ENCODE data around the gene TAC4. TPM values are rescaled to one million over a fixed set of nuclear protein-coding genes. Genes with fewer than 3 reads are reported as not detected.

Gene TAC4
- total RNA-seq, 1 experiment from 2014 or later: not detected

GRCh38 chr17:49823614-49824013 lies 24.3 kb downstream of the TAC4 start:
- Histone ChIP-seq H3K79me2 (ENCODE audit: insufficient read depth, low read length) (0 out of 2 replicates have a peak, but pooled peaks cover 1% of the 10 kb centered on the region), H3K23ac (ENCODE audit: insufficient read length, low read depth, low read length) (no peak overlapping the region), H4K91ac (ENCODE audit: insufficient read length, low read depth, low read length) (no peak overlapping the region), H3K27me3 (ENCODE audit: insufficient read depth, low read length) (no peaks in the 10 kb centered on the region), H2BK20ac (ENCODE audit: low read depth, low read length, poor library complexity, severe bottlenecking) (no peak overlapping the region), H3K56ac (ENCODE audit: insufficient read length, low read depth, low read length) (no peak overlapping the region), H3K4ac (ENCODE audit: low read depth, low read length) (no peak overlapping the region), H3K9me3 (ENCODE audit: control insufficient read depth, low read depth, low read length) (no peaks in the 10 kb centered on the region), H4K5ac (ENCODE audit: insufficient read length, low read depth, low read length) (no peak overlapping the region), H3K27ac (ENCODE audit: insufficient read length, low read depth, low read length) (no peak overlapping the region), H2BK5ac (ENCODE audit: insufficient read length, low read length) (no peak overlapping the region), H3K23me2 (ENCODE audit: insufficient read length, low read depth, low read length, poor library complexity, severe bottlenecking) (no peaks in the 10 kb centered on the region), H3K18ac (ENCODE audit: insufficient read length, low read depth, low read length) (no peak overlapping the region), H3K14ac (ENCODE audit: insufficient read depth, low read length) (no peak overlapping the region), H2BK120ac (ENCODE audit: low read depth, low read length, poor library complexity, severe bottlenecking) (no peak overlapping the region), H3K79me1 (ENCODE audit: insufficient read depth, low read depth, low read length, poor library complexity, severe bottlenecking) (peaks cover 5% of the 10 kb centered on the region), H2AFZ (ENCODE audit: low read length) (no peak overlapping the region), H4K20me1 (ENCODE audit: control insufficient read depth, insufficient read depth, insufficient read length) (no peaks in the 10 kb centered on the region), H4K8ac (replicated peaks; ENCODE audit: insufficient read length, low read depth, low read length) (no peak overlapping the region), H3K9ac (ENCODE audit: extremely low read depth, insufficient read length, low read length) (no peak overlapping the region), H2BK15ac (ENCODE audit: low read depth, low read length) (no peak overlapping the region), H2BK12ac (ENCODE audit: insufficient read length, low read depth, low read length) (no peak overlapping the region), H3K4me1 (ENCODE audit: insufficient read depth, low read length) (no peaks in the 10 kb centered on the region; the same call in 1 of the 2 replicates), H3K4me2 (ENCODE audit: insufficient read depth, insufficient read length, low read length) (no peak overlapping the region), H3T11ph (ENCODE audit: low read length) (no peak overlapping the region), H2AK5ac (ENCODE audit: insufficient read length, low read length) (no peak overlapping the region)
- Mint-ChIP-seq H3K4me3 (no peak overlapping the region), H3K36me3 (ENCODE audit: insufficient read depth in 1 of 3, low read depth in 3 of 3) (peaks cover 68 to 93% (median 84%) of the 10 kb centered on the region in 3 experiments; a peak in 6 of 7 replicates), H3K4me1 (peaks cover 43% of the 10 kb centered on the region in 2 experiments), H3K27me3 (ENCODE audit: low read depth) (no peaks in the 10 kb centered on the region), H3K27ac (peak overlapping the region in 1 of 3 experiments; percentile 26; a peak in 4 of 7 replicates), H3K9me3 (no peaks in the 10 kb centered on the region)
- no CpG with 5 or more reads among the region's 2 CpGs for WGBS (ENCODE audit: extremely low coverage, insufficient read length, low lambda C conversion rate)
- no peak for DNase-seq
- TF ChIP-seq CTCF (conservative IDR thresholded peaks at IDR 0.05): no peak
